Measurements from ENCODE around the gene LTBP2. TPM values are rescaled to one million over a fixed set of nuclear protein-coding genes. Genes with fewer than 3 reads are reported as not detected.

Gene LTBP2
- total and polyA plus RNA-seq, 2 of the 8 experiments (the other 6 are each of a cell fraction or from before 2014, with no cell fraction given) = 0.48 to 0.89 TPM

DNA sequence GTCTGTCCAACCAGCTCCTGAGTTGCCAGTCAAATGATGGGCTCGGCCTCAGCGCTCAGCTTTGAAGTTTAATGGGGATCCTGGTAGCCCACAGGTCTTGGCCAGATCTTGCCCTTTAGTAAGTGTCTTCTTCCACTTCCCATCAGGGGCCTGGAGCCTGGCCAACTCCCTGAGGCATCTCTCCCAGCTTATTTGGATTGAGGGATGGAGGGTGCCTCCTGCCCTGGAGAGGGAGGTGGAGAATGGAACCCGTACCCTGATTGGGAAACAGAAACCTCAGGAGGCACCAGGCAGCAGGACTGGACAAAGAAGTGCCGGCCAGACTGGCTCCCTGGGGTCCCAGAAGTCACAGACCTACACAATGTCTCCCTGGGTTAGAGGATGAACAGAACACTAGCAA is 40.5 kb upstream of the LTBP2 start (continued):
- TF ChIP-seq, protein P1, sequence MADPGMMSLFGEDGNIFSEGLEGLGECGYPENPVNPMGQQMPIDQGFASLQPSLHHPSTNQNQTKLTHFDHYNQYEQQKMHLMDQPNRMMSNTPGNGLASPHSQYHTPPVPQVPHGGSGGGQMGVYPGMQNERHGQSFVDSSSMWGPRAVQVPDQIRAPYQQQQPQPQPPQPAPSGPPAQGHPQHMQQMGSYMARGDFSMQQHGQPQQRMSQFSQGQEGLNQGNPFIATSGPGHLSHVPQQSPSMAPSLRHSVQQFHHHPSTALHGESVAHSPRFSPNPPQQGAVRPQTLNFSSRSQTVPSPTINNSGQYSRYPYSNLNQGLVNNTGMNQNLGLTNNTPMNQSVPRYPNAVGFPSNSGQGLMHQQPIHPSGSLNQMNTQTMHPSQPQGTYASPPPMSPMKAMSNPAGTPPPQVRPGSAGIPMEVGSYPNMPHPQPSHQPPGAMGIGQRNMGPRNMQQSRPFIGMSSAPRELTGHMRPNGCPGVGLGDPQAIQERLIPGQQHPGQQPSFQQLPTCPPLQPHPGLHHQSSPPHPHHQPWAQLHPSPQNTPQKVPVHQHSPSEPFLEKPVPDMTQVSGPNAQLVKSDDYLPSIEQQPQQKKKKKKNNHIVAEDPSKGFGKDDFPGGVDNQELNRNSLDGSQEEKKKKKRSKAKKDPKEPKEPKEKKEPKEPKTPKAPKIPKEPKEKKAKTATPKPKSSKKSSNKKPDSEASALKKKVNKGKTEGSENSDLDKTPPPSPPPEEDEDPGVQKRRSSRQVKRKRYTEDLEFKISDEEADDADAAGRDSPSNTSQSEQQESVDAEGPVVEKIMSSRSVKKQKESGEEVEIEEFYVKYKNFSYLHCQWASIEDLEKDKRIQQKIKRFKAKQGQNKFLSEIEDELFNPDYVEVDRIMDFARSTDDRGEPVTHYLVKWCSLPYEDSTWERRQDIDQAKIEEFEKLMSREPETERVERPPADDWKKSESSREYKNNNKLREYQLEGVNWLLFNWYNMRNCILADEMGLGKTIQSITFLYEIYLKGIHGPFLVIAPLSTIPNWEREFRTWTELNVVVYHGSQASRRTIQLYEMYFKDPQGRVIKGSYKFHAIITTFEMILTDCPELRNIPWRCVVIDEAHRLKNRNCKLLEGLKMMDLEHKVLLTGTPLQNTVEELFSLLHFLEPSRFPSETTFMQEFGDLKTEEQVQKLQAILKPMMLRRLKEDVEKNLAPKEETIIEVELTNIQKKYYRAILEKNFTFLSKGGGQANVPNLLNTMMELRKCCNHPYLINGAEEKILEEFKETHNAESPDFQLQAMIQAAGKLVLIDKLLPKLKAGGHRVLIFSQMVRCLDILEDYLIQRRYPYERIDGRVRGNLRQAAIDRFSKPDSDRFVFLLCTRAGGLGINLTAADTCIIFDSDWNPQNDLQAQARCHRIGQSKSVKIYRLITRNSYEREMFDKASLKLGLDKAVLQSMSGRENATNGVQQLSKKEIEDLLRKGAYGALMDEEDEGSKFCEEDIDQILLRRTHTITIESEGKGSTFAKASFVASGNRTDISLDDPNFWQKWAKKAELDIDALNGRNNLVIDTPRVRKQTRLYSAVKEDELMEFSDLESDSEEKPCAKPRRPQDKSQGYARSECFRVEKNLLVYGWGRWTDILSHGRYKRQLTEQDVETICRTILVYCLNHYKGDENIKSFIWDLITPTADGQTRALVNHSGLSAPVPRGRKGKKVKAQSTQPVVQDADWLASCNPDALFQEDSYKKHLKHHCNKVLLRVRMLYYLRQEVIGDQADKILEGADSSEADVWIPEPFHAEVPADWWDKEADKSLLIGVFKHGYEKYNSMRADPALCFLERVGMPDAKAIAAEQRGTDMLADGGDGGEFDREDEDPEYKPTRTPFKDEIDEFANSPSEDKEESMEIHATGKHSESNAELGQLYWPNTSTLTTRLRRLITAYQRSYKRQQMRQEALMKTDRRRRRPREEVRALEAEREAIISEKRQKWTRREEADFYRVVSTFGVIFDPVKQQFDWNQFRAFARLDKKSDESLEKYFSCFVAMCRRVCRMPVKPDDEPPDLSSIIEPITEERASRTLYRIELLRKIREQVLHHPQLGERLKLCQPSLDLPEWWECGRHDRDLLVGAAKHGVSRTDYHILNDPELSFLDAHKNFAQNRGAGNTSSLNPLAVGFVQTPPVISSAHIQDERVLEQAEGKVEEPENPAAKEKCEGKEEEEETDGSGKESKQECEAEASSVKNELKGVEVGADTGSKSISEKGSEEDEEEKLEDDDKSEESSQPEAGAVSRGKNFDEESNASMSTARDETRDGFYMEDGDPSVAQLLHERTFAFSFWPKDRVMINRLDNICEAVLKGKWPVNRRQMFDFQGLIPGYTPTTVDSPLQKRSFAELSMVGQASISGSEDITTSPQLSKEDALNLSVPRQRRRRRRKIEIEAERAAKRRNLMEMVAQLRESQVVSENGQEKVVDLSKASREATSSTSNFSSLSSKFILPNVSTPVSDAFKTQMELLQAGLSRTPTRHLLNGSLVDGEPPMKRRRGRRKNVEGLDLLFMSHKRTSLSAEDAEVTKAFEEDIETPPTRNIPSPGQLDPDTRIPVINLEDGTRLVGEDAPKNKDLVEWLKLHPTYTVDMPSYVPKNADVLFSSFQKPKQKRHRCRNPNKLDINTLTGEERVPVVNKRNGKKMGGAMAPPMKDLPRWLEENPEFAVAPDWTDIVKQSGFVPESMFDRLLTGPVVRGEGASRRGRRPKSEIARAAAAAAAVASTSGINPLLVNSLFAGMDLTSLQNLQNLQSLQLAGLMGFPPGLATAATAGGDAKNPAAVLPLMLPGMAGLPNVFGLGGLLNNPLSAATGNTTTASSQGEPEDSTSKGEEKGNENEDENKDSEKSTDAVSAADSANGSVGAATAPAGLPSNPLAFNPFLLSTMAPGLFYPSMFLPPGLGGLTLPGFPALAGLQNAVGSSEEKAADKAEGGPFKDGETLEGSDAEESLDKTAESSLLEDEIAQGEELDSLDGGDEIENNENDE (IDR thresholded peaks at IDR 0.05; ENCODE audit: insufficient replicate concordance, low read length) = no peak
- TF ChIP-seq RBBP5 (IDR thresholded peaks at IDR 0.05; ENCODE audit: borderline replicate concordance, low read depth, low read length) = no peak
- no peak for TF ChIP-seq CBX5 (IDR thresholded peaks at IDR 0.05; ENCODE audit: low read depth, low read length)
- TF ChIP-seq SP2 (IDR thresholded peaks at IDR 0.05; ENCODE audit: low read length) = no peak
- TF ChIP-seq TEAD4 (IDR thresholded peaks at IDR 0.05; ENCODE audit: low read depth, low read length) = no peak

All from H1 (cell line).